HEK293 (cell line): ENCODE measurements around the gene PPP1R27.
A peak's percentile ranks its signal among the peaks of the same experiment; 100 is the strongest.

Experiments
- BCL11B ChIP-seq: fragments of 450-650 bp; formaldehyde crosslinking; IDR thresholded peaks from 2 replicates; pipeline ENCODE4 v1.5.1; 2016; ENCODE audit warnings: low read depth, missing biosample characterization, missing genetic modification characterization
- GLIS1 ChIP-seq: fragments of 450-650 bp; formaldehyde crosslinking; IDR thresholded peaks from 2 replicates; pipeline ENCODE4 v1.5.1; 2016; ENCODE audit warnings: missing biosample characterization, missing genetic modification characterization
- KLF10 ChIP-seq: fragments of 450-650 bp; IDR thresholded peaks from 2 replicates; pipeline ENCODE4 v1.5.1; 2018; ENCODE audit warnings: missing biosample characterization, mild to moderate bottlenecking, missing genetic modification characterization
- KLF9 ChIP-seq: fragments of 450-650 bp; formaldehyde crosslinking; IDR thresholded peaks from 2 replicates; pipeline ENCODE4 v1.5.1; 2016; ENCODE audit warnings: missing biosample characterization, missing genetic modification characterization, low read depth
- SP2 ChIP-seq: fragments of 450-650 bp; formaldehyde crosslinking; IDR thresholded peaks from 2 replicates; pipeline ENCODE4 v1.5.1; 2016; ENCODE audit warnings: missing biosample characterization, missing genetic modification characterization
- YY2 ChIP-seq: fragments of 450-650 bp; formaldehyde crosslinking; IDR thresholded peaks from 2 replicates; pipeline ENCODE4 v1.5.1; 2016; ENCODE audit warnings: missing biosample characterization, missing genetic modification characterization
- ZBTB7A ChIP-seq: fragments of 450-650 bp; formaldehyde crosslinking; IDR thresholded peaks from 2 replicates; pipeline ENCODE4 v1.5.1; 2016; ENCODE audit warnings: low read depth, missing biosample characterization, missing genetic modification characterization
- ZNF302 ChIP-seq: fragments of 450-650 bp; formaldehyde crosslinking; IDR thresholded peaks from 2 replicates; pipeline ENCODE4 v1.5.1; 2016; ENCODE audit warnings: missing biosample characterization, missing genetic modification characterization, low read depth
- ZNF416 ChIP-seq: fragments of 450-650 bp; formaldehyde crosslinking; IDR thresholded peaks from 2 replicates; pipeline ENCODE4 v1.5.1; 2016; ENCODE audit warnings: missing biosample characterization, missing genetic modification characterization
- ZNF48 ChIP-seq: fragments of 450-650 bp; formaldehyde crosslinking; IDR thresholded peaks from 2 replicates; pipeline ENCODE4 v1.5.1; 2016; ENCODE audit warnings: missing biosample characterization, missing genetic modification characterization
- ZNF555 ChIP-seq: fragments of 450-650 bp; formaldehyde crosslinking; conservative IDR thresholded peaks from 2 replicates; pipeline ENCODE4 v1.5.1; 2017; ENCODE audit warnings: missing biosample characterization, mild to moderate bottlenecking, missing genetic modification characterization, inconsistent platforms
- ZNF626 ChIP-seq: fragments of 450-650 bp; sonication (Bioruptor Pico); formaldehyde crosslinking; IDR thresholded peaks from 2 replicates; pipeline ENCODE4 v1.5.1; 2018; ENCODE audit warnings: missing biosample characterization, missing genetic modification characterization, inconsistent platforms
- ZNF677 ChIP-seq: fragments of 450-650 bp; IDR thresholded peaks from 2 replicates; pipeline ENCODE4 v1.5.0; 2018; ENCODE audit warnings: missing biosample characterization, mild to moderate bottlenecking, missing genetic modification characterization, moderate library complexity
- ZNF776 ChIP-seq: fragments of 450-650 bp; formaldehyde crosslinking; IDR thresholded peaks from 2 replicates; pipeline ENCODE4 v1.5.0; 2017; ENCODE audit warnings: missing biosample characterization, missing genetic modification characterization, borderline replicate concordance
- ZSCAN30 ChIP-seq: fragments of 450-650 bp; IDR thresholded peaks from 2 replicates; pipeline ENCODE4 v1.5.1; 2018; ENCODE audit warnings: missing biosample characterization, mild to moderate bottlenecking, missing genetic modification characterization, moderate library complexity
- TF ChIP-seq, protein P1 (sequence below): fragments of 450-650 bp; formaldehyde crosslinking; IDR thresholded peaks from 2 replicates; pipeline ENCODE4 v1.5.1; 2016; ENCODE audit warnings: missing biosample characterization, missing genetic modification characterization
- TF ChIP-seq, protein P2 (sequence below): fragments of 450-650 bp; formaldehyde crosslinking; IDR thresholded peaks from 2 replicates; pipeline ENCODE4 v1.5.1; 2016; ENCODE audit warnings: missing biosample characterization, missing genetic modification characterization
- TF ChIP-seq, protein P3 (sequence below): fragments of 450-650 bp; formaldehyde crosslinking; conservative IDR thresholded peaks from 2 replicates; pipeline ENCODE4 v1.5.1; 2016; ENCODE audit warnings: low read depth, missing biosample characterization, missing genetic modification characterization
- TF ChIP-seq, protein P4 (sequence below): fragments of 450-650 bp; formaldehyde crosslinking; IDR thresholded peaks from 2 replicates; pipeline ENCODE4 v1.5.1; 2016; ENCODE audit warnings: missing biosample characterization, missing genetic modification characterization
- TF ChIP-seq, protein P5 (sequence below): fragments of 450-650 bp; formaldehyde crosslinking; conservative IDR thresholded peaks from 2 replicates; pipeline ENCODE4 v1.5.1; 2016; ENCODE audit warnings: low read depth, missing biosample characterization, missing genetic modification characterization
- TF ChIP-seq, protein P6 (sequence below): fragments of 450-650 bp; formaldehyde crosslinking; IDR thresholded peaks from 2 replicates; pipeline ENCODE4 v1.5.1; 2017; ENCODE audit warnings: missing biosample characterization, missing genetic modification characterization
- TF ChIP-seq, protein P7 (sequence below): sonication (generic); formaldehyde crosslinking; IDR thresholded peaks from 2 replicates; pipeline ENCODE4 v1.8.1; 2022; ENCODE audit warnings: mild to moderate bottlenecking, moderate library complexity, missing genetic modification reagents

PPP1R27 gene

DNA sequence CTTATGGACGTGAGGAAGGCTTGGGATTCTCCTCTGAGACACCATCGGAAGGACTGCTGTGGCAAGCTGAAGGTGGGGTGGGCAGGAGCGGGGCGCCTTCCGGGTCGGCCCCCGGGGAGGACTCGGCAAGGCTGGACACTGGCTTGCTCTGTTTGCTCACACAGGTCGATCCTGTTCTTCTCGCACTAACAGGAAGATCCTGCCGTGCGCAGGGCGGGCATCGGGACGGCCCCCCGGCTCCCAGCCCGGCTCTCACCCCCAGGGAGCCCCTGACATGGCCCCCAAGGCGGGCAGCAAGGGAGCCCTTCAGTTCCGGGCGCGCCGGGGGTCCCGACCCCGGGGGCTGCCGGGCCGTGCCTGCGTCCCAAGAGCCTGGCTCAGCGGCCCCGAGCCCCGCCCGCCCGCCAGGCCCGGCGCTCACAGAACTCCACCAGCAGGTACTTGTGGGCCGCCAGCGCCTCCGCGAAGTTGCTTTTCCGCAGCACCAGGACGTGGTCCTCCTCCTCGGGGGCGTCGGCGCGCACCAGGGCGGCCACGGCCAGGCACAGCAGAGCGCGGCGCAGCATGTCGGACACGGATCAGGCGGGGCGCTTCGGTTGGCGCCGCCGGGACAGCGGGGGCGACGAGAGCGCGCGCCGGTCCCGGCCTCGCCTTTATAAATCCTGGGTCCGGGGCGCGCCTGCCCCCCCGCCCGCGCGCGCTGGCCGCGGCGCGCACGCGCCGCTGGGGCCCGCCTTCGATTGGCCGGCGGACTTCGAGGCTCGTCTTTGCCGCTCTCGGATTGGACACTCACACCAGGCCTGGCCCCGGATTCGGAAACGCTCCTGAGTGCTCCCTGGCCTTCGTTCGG, 25.3 kb upstream of the PPP1R27 start, which contains the start of gene P4HB (continued):
- TF ChIP-seq, protein P1, sequence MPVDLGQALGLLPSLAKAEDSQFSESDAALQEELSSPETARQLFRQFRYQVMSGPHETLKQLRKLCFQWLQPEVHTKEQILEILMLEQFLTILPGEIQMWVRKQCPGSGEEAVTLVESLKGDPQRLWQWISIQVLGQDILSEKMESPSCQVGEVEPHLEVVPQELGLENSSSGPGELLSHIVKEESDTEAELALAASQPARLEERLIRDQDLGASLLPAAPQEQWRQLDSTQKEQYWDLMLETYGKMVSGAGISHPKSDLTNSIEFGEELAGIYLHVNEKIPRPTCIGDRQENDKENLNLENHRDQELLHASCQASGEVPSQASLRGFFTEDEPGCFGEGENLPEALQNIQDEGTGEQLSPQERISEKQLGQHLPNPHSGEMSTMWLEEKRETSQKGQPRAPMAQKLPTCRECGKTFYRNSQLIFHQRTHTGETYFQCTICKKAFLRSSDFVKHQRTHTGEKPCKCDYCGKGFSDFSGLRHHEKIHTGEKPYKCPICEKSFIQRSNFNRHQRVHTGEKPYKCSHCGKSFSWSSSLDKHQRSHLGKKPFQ (tag by site-specific recombination), result no peak
- no peak for TF ChIP-seq ZNF555
- TF ChIP-seq, protein P2, sequence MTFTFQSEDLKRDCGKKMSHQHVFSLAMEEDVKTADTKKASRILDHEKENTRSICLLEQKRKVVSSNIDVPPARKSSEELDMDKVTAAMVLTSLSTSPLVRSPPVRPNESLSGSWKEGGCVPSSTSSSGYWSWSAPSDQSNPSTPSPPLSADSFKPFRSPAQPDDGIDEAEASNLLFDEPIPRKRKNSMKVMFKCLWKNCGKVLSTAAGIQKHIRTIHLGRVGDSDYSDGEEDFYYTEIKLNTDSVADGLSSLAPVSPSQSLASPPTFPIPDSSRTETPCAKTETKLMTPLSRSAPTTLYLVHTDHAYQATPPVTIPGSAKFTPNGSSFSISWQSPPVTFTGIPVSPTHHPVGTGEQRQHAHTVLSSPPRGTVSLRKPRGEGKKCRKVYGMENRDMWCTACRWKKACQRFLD, result no peak
- TF ChIP-seq KLF10 (tag by site-specific recombination), result peak; percentile 13; the same call in 1 of the 2 replicates
- TF ChIP-seq KLF9 (tag by site-specific recombination), result no peak
- TF ChIP-seq ZBTB7A (tag by site-specific recombination), result no peak
- TF ChIP-seq, protein P3, sequence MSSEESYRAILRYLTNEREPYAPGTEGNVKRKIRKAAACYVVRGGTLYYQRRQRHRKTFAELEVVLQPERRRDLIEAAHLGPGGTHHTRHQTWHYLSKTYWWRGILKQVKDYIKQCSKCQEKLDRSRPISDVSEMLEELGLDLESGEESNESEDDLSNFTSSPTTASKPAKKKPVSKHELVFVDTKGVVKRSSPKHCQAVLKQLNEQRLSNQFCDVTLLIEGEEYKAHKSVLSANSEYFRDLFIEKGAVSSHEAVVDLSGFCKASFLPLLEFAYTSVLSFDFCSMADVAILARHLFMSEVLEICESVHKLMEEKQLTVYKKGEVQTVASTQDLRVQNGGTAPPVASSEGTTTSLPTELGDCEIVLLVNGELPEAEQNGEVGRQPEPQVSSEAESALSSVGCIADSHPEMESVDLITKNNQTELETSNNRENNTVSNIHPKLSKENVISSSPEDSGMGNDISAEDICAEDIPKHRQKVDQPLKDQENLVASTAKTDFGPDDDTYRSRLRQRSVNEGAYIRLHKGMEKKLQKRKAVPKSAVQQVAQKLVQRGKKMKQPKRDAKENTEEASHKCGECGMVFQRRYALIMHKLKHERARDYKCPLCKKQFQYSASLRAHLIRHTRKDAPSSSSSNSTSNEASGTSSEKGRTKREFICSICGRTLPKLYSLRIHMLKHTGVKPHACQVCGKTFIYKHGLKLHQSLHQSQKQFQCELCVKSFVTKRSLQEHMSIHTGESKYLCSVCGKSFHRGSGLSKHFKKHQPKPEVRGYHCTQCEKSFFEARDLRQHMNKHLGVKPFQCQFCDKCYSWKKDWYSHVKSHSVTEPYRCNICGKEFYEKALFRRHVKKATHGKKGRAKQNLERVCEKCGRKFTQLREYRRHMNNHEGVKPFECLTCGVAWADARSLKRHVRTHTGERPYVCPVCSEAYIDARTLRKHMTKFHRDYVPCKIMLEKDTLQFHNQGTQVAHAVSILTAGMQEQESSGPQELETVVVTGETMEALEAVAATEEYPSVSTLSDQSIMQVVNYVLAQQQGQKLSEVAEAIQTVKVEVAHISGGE (tag by site-specific recombination), result no peak
- TF ChIP-seq, protein P4, sequence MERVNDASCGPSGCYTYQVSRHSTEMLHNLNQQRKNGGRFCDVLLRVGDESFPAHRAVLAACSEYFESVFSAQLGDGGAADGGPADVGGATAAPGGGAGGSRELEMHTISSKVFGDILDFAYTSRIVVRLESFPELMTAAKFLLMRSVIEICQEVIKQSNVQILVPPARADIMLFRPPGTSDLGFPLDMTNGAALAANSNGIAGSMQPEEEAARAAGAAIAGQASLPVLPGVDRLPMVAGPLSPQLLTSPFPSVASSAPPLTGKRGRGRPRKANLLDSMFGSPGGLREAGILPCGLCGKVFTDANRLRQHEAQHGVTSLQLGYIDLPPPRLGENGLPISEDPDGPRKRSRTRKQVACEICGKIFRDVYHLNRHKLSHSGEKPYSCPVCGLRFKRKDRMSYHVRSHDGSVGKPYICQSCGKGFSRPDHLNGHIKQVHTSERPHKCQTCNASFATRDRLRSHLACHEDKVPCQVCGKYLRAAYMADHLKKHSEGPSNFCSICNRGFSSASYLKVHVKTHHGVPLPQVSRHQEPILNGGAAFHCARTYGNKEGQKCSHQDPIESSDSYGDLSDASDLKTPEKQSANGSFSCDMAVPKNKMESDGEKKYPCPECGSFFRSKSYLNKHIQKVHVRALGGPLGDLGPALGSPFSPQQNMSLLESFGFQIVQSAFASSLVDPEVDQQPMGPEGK (tag by site-specific recombination), result 0 out of 2 replicates have a peak, but pooled peaks have one; percentile 39
- TF ChIP-seq ZNF776 (tag by site-specific recombination), result no peak
- peak; percentile 85 for TF ChIP-seq GLIS1
- TF ChIP-seq, protein P5, sequence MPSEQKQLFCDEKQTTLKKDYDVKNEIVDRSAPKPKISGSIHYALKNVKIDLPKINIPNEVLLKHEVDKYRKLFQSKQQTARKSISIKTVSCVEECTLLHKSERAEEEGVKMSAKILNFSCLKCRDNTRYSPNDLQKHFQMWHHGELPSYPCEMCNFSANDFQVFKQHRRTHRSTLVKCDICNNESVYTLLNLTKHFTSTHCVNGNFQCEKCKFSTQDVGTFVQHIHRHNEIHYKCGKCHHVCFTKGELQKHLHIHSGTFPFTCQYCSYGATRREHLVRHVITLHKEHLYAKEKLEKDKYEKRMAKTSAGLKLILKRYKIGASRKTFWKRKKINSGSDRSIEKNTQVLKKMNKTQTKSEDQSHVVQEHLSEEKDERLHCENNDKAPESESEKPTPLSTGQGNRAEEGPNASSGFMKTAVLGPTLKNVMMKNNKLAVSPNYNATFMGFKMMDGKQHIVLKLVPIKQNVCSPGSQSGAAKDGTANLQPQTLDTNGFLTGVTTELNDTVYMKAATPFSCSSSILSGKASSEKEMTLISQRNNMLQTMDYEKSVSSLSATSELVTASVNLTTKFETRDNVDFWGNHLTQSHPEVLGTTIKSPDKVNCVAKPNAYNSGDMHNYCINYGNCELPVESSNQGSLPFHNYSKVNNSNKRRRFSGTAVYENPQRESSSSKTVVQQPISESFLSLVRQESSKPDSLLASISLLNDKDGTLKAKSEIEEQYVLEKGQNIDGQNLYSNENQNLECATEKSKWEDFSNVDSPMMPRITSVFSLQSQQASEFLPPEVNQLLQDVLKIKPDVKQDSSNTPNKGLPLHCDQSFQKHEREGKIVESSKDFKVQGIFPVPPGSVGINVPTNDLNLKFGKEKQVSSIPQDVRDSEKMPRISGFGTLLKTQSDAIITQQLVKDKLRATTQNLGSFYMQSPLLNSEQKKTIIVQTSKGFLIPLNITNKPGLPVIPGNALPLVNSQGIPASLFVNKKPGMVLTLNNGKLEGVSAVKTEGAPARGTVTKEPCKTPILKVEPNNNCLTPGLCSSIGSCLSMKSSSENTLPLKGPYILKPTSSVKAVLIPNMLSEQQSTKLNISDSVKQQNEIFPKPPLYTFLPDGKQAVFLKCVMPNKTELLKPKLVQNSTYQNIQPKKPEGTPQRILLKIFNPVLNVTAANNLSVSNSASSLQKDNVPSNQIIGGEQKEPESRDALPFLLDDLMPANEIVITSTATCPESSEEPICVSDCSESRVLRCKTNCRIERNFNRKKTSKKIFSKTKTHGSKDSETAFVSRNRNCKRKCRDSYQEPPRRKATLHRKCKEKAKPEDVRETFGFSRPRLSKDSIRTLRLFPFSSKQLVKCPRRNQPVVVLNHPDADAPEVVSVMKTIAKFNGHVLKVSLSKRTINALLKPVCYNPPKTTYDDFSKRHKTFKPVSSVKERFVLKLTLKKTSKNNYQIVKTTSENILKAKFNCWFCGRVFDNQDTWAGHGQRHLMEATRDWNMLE (tag by site-specific recombination), result no peak
- no peak for TF ChIP-seq BCL11B (tag by site-specific recombination)
- peak; percentile 70 for TF ChIP-seq SP2 (tag by site-specific recombination)
- TF ChIP-seq, protein P6, sequence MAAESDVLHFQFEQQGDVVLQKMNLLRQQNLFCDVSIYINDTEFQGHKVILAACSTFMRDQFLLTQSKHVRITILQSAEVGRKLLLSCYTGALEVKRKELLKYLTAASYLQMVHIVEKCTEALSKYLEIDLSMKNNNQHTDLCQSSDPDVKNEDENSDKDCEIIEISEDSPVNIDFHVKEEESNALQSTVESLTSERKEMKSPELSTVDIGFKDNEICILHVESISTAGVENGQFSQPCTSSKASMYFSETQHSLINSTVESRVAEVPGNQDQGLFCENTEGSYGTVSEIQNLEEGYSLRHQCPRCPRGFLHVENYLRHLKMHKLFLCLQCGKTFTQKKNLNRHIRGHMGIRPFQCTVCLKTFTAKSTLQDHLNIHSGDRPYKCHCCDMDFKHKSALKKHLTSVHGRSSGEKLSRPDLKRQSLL (tag by site-specific recombination), result no peak
- no peak for TF ChIP-seq ZNF626 (tag by site-specific recombination)
- no peak for TF ChIP-seq ZNF48
- TF ChIP-seq ZNF302 (tag by site-specific recombination), result no peak
- TF ChIP-seq ZSCAN30 (tag by site-specific recombination), result peak; percentile 35; the same call in 1 of the 2 replicates
- no peak for TF ChIP-seq ZNF677 (tag by site-specific recombination)
- TF ChIP-seq, protein P7, sequence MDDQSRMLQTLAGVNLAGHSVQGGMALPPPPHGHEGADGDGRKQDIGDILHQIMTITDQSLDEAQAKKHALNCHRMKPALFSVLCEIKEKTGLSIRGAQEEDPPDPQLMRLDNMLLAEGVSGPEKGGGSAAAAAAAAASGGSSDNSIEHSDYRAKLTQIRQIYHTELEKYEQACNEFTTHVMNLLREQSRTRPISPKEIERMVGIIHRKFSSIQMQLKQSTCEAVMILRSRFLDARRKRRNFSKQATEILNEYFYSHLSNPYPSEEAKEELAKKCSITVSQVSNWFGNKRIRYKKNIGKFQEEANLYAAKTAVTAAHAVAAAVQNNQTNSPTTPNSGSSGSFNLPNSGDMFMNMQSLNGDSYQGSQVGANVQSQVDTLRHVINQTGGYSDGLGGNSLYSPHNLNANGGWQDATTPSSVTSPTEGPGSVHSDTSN, result peak; percentile 80; the same call in 1 of the 2 replicates
- TF ChIP-seq YY2 (tag by site-specific recombination), result no peak
- no peak for TF ChIP-seq ZNF416 (tag by site-specific recombination)
